Uterus (tissue), 4 donors: ENCODE results near the gene UBASH3A. TPM values are rescaled to one million over a fixed set of nuclear protein-coding genes. Genes with fewer than 3 reads are reported as not detected.

Source experiments
- DNase-seq, 2 donors: peaks; one replicate each; pipeline ENCODE4 v3.0.0-alpha.2; 2019 to 2020
- H3K27ac ChIP-seq, 2 donors: fragments of 200-600 bp; sonication (generic); 1 replicate in 1 of 2; 2 replicates in 1 of 2; pipeline ENCODE4 v1.5.1; 2016 to 2018
- H3K27me3 ChIP-seq, 2 donors: fragments of 200-600 bp; sonication (generic); one replicate each; pipeline ENCODE4 v1.5.1; 2018 to 2019; ENCODE audit warnings: control low read depth in 1 of 2
- H3K36me3 ChIP-seq, 2 donors: fragments of 200-600 bp; sonication (generic); one replicate each; pipeline ENCODE4 v1.5.1; 2019; ENCODE audit warnings: control low read depth in 1 of 2
- H3K4me1 ChIP-seq, 2 donors: fragments of 200-600 bp; sonication (generic); one replicate each; pipeline ENCODE4 v1.5.1; 2018 to 2019; ENCODE audit warnings: control low read depth in 1 of 2
- H3K4me3 ChIP-seq, 2 donors: fragments of 200-600 bp; sonication (generic); 1 replicate in 1 of 2; 2 replicates in 1 of 2; pipeline ENCODE4 v1.5.1; 2018 to 2019; ENCODE audit warnings: mild to moderate bottlenecking in 1 of 2
- H3K9me3 ChIP-seq, 2 donors: fragments of 200-600 bp; sonication (generic); one replicate each; pipeline ENCODE4 v1.5.1; 2019; ENCODE audit warnings: control low read depth in 1 of 2
- CTCF ChIP-seq, 4 experiments: fragments of 200-600 bp in 2 of 4; fragments of 450-650 bp in 2 of 4; sonication (generic) in 2 of 4; IDR thresholded peaks; one replicate each; pipeline ENCODE4 v1.5.1; 2016 to 2019; ENCODE audit warnings: antibody characterized with exemption in 4 of 4, mild to moderate bottlenecking in 2 of 4, moderate library complexity in 1 of 4
- POLR2A ChIP-seq, 2 donors: fragments of 450-650 bp; IDR thresholded peaks; one replicate each; pipeline ENCODE4 v1.6.1; 2016; ENCODE audit warnings: antibody characterized with exemption in 2 of 2, mild to moderate bottlenecking in 1 of 2, moderate library complexity in 1 of 2
- intact Hi-C: fragments of 100-400 bp; cut with DNase I; formaldehyde crosslinking; loops from one replicate; pipeline ENCODE4 v1.15.1; 2023; ENCODE audit warnings: low total_unique reads
- total RNA-seq, 4 donors: library from RNA; depleted of rRNA in 3 of 4; stranded (reverse); fragments of >200 nt in 3 of 4; gene quantifications; one replicate each; pipeline versions ENCODE4 v1.1.0 to v1.2.4, GENCODE V29; 2014 to 2023
- donor health status: DM: yes; HTN: yes; CAD: no.

Gene UBASH3A
- total RNA-seq, 4 donors from 2014 or later, result 0.79 to 1.0 TPM; not detected in 2

- Histone ChIP-seq H3K4me3 (no peak overlapping the region), H3K36me3 (no peaks in the 10 kb centered on the region), H3K9me3 (peaks cover 0 to 3% of the 10 kb centered on the region in 2 donors), H3K27ac (no peak overlapping the region), H3K4me1 (no peaks in the 10 kb centered on the region), H3K27me3 (no peaks in the 10 kb centered on the region)
- intact Hi-C loops, result no loop called here
- TF ChIP-seq POLR2A (IDR thresholded peaks at IDR 0.05) (no peak), CTCF (IDR thresholded peaks at IDR 0.05) (no peak)
- DNase-seq, result no peak
Observed at GRCh38 chr21:42379426-42380215, 24.1 kb upstream of the UBASH3A start.

- H3K27ac ChIP-seq, result no peak overlapping the region
- H3K36me3 ChIP-seq, result no peaks in the 10 kb centered on the region
- DNase-seq, result no peak
- TF ChIP-seq CTCF (IDR thresholded peaks at IDR 0.05), result no peak
- TF ChIP-seq POLR2A (IDR thresholded peaks at IDR 0.05), result no peak
- intact Hi-C loops, result no loop called here
- peaks cover 0 to 3% of the 10 kb centered on the region in 2 donors for H3K9me3 ChIP-seq
- H3K4me1 ChIP-seq, result no peaks in the 10 kb centered on the region
- no peak overlapping the region for H3K4me3 ChIP-seq
- H3K27me3 ChIP-seq, result no peaks in the 10 kb centered on the region
Observed at GRCh38 chr21:42381347-42381984, 22.2 kb upstream of the UBASH3A start.

- Histone ChIP-seq H3K27ac (no peak overlapping the region), H3K4me3 (no peak overlapping the region), H3K36me3 (no peaks in the 10 kb centered on the region), H3K4me1 (no peaks in the 10 kb centered on the region), H3K9me3 (peaks cover 0 to 3% of the 10 kb centered on the region in 2 donors), H3K27me3 (no peaks in the 10 kb centered on the region)
- TF ChIP-seq POLR2A (IDR thresholded peaks at IDR 0.05), result no peak
- TF ChIP-seq CTCF (IDR thresholded peaks at IDR 0.05), result no peak
- DNase-seq, result no peak
- intact Hi-C loops, result no loop called here
Observed at GRCh38 chr21:42382915-42383314, 20.8 kb upstream of the UBASH3A start.

GRCh38 chr21:42383331-42383730 lies 20.4 kb upstream of the UBASH3A start:
- intact Hi-C loops, result no loop called here
- no peaks in the 10 kb centered on the region for H3K36me3 ChIP-seq
- H3K27ac ChIP-seq, result no peak overlapping the region
- H3K27me3 ChIP-seq, result no peaks in the 10 kb centered on the region
- H3K4me3 ChIP-seq, result no peak overlapping the region
- H3K4me1 ChIP-seq, result no peaks in the 10 kb centered on the region
- peaks cover 0 to 3% of the 10 kb centered on the region in 2 donors for H3K9me3 ChIP-seq
- DNase-seq, result no peak
- TF ChIP-seq CTCF (IDR thresholded peaks at IDR 0.05) (no peak), POLR2A (IDR thresholded peaks at IDR 0.05) (no peak)
